ENCODE results near the gene HMG20B.

GRCh38 chr19:3527238-3527910 is 45.4 kb upstream of the HMG20B start:
- TF ChIP-seq CTCF (IDR thresholded peaks at IDR 0.05) (no peak), POLR2A (IDR thresholded peaks at IDR 0.05) (no peak)

Measured in vagina (tissue), 2 donors.